Anterior cingulate cortex (tissue), 58 donors: ENCODE results near the gene TJAP1.
"Not testable (repeated sequence)": the region's sequence is repeated elsewhere in the genome, so short reads cannot be mapped to it uniquely, and the experiment has no call there.

Source experiments
- DNase-seq, 58 donors: peaks; one replicate each; lab custom pipeline; 2025; lab: John Stamatoyannopoulos, UW

Gene TJAP1

DNA sequence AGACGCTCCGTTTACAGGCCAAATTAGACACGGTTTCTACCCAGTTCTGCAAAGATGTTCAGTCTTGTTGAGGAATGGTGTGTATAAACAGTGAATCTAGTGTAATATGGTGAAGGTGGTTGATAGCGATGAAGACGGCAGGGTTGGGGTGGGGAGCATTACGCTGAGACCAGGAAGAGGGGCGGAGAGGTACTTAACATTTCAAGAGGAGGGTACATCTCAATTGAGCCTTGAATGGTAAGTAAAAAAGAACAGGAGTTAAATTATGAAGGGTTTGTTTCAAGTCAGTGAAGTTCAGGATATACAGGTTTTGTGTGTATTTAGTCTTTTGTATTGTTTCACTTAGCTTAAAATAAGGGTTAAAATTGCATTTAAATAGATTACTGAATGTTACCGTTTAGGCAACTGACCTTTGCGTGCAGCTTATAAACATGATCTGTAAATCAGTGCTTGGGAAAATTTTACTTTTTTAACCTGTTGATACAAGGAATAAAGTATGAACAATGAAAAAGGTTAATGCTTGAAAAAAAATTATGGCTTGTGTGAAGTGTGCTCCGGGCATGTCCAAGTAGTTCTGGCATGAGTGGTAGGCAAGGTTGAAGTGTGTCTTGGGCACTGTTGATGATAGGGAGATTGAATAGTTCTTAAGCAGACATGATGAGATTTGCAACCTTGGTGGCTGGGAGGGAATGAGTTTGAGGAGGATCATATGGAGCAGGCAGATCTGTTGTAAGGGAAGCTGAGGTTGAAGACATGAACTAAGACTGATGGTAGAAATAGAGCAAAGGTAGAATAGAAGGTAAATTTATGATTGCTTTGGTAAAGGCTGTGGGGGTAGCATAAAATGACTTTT lies 40.4 kb downstream of the TJAP1 start:
- no peak for DNase-seq

DNA sequence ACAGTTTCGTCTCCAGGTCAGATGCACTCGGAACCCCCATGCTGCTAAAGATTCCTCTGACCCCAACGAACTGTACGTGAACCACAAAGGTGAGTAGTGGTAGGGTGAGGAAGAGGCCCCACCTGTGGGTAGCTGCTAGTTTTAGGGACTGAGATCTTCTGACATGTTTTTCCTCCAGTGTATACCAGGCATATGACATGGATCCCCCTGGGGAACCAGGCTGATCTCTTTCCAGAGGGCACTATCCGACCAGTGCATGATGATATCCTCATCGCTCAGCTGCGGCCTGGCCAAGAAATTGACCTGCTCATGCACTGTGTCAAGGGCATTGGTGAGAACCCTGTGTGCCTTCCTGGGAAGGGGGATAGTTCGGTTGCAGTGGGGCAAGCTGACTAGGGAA lies 42.7 kb downstream of the TJAP1 start:
- no peak for DNase-seq

DNA sequence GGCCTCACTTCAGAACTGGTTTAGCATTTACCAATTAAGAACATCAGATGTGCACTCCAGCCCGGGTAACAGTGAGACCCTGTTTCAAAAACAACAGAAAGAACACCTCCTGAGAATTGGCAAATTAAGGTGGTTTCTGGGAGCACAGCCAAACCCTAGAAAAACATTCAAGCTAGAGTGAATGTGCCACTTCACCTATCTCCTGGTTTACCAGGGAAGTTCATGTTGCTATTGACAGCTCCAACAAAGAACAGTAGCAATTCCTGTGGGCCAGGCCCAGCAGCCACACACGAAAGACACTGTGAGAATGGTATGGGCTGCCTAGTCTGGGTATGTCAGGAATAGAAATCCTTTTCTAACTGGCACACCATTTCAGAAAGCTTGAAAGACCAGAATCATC lies 44.5 kb downstream of the TJAP1 start:
- no peak for DNase-seq

DNA sequence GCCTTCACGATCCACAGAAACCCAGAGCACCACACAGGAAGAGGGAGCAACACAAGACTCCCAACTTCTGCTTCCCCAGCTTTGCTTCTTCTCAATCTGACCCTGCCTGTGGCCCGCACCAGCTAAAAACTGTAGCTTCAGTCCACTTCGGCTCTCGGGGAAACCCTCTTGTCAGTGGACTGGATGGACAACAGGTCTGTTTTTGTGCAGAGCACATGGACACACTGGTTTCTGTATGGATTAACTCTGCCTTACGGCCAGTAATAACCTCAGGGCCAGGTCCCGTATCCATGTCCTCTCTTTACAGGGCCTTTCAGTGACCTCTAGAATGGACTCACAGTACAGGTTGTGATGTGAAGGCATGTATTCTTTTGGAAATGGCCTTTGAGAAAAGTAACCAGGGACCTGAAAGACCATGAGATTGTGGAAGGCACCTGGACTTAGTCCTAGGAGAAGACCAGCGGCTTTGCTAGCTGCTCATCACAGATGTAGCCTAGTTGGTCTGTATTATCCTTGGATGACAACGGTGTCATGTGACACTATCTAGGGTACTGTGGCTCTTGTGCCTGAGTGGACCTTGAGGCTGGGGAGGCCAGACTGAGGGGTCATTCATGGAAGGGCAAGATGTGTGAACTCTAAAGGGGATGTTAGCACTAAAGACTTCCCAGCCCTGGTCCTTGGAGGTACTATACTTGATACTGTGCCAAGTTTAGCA lies 45.3 kb downstream of the TJAP1 start:
- DNase-seq: no peak

DNA sequence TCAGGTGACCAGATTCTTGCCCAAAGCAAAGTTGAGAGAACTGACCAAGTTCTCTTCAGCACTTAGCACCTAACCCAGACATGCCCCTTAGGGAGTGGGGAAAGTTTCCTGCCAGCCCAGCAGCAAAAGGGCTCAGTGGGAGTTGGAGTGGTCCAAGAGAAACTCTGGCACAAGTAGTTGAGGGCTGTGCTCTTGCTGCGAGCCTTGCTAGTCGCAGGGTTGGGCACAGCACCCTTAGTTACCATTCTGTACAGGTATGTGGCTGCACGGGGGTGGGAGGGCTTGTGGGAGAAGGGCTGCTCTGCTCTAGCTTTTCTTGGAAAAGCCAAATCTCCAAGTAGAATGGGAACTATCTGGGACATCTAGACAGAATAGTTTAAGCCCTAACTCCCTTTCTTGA lies 45.9 kb downstream of the TJAP1 start:
- no peak for DNase-seq

DNA sequence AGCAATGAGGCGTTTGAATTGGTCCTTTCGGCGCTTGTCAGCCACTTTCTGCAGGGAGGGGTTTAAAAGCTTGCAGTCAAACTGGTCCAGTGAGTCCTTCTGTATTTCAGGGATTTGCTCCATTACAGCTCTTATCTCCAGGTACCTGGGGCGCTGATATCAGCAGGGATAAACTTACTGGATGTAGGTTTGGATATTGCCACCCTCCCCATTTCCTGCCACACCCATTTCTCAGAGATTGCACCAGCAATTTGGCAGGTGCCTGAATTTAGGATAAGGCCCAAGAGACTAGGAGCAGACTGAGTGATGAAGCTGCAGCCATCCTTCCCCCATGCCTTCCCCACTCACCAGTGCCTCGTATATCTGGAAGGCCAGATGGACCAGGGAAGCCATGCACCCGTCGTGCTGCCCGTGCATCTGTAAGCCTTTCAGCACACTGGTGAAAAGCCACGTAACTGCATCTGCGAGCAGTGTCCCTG lies 47.2 kb downstream of the TJAP1 start:
- no peak for DNase-seq

DNA sequence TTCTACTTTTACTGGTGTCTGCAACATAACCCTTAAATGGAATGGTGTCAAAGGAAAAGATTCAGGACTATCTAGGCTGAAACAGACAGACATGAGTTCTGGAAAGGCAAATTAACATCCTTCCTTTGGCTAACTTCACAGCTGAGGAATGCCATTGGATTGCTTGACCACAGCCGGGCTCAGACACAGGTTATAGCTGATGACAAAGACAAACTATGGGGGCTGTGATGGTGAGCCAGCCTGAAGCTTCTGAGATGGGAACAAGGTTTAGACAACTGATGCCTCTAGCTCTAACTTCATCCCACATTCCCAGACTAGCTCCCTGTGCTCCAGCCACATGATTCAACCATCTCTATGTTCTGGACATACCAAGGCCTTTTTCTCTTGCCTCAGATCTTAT lies 54.8 kb downstream of the TJAP1 start:
- DNase-seq: no peak

DNA sequence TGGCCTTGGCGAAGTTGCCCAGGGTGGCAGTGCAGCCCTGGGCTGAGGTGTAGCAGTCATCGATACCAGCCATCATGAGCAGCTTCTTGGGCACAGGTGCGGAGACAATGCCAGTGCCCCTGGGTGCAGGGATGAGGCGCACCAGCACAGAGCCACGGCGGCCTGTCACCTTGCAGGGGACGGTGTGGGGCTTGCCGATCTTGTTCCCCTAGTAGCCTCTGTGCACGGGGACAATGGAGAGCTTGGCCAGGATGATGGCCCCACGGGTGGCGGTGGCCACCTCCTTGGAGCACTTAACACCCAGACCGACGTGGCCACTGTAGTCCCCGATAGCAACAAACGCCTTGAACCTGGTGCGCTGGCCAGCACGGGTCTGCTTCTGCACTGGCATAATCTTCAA lies 61.6 kb downstream of the TJAP1 start:
- DNase-seq: not testable (repeated sequence)

DNA sequence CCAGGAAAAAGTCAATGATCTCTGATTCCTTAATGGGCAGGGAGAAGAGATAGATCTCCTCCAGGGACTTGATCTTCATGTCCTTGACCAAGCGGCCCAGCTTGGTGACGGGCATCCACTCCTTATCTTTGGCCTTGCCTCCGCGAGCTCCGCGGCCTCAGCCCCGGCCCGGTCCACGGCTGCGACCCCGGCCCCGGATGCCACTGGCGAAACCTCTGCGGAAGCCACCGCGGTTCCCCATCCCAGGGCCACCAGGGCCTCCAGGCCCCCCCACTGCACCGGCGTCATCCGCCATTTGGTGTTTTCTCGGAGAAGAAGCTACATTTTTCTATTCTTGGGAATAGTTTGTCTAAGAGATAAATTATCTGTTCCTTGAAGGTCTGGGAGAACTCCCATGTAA lies 62.0 kb downstream of the TJAP1 start:
- not testable (repeated sequence) for DNase-seq

DNA sequence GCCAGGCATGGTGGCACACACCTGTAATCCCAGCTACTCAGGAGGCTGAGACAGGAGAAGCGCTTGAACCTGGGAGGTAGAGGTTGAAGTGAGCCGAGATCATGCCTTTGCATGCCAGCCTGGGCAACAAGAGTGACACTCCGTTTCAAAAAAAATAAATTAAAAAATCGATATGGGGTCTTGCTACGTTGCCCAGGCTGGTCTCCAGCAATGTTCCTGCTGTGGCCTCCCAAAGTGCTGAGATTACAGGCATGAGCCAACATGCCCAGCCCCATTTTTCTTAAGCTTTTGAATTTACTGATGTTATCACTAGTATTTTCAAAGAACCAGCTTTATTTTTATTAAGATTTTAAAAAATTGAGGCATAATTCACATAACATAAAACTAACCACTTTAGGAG lies 63.1 kb downstream of the TJAP1 start:
- DNase-seq: no peak

DNA sequence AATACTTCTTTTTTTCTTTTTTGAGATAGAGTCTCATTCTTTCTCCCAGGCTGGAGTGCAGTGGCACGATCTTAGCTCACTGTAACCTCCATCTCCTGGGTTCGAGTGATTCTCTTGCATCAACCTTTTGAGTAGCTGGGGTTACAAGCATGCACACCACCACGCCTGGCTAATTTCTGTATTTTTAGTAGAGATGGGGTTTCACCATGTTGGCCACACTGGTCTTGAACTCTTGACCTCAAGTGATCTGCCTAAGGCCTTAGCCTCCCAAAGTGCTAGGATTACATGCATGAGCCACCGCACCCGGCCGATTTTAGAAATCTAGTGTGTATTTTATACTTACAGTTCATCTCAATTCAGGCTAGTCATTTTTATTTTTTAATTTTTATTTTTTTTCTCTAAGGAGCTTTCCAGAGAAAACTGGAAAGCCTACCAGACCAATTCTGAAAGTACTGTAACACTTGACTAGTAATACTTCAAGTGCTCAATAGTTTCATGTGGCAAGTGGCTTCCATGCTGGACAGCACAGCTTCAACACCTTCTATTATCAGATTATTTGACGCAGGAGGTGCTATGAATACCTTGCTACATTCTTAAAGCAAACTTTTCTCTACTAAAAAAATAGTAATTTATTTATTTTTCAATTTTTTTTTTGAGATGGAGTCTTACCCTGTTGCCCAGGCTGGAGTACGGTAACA lies 64.6 kb downstream of the TJAP1 start:
- DNase-seq: no peak

DNA sequence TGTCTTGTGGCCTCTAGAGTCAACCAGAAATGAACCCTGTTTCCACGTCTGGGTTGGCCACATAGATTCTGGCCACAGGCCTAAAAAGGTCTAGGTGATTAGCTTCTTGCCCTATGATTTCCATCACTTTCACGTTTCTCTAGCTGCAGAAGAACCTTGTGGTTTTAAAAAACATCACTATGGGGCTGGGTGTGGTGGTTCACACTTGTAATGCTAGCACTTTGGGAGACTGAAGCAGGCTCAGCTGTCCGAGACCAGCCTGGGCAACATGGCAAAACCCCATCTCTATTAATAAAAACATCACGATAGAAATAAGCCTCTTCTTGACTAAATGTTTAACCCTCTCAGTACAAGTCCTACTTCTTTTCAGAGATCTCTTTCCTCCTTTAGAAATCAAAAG lies 67.1 kb downstream of the TJAP1 start:
- DNase-seq: no peak

DNA sequence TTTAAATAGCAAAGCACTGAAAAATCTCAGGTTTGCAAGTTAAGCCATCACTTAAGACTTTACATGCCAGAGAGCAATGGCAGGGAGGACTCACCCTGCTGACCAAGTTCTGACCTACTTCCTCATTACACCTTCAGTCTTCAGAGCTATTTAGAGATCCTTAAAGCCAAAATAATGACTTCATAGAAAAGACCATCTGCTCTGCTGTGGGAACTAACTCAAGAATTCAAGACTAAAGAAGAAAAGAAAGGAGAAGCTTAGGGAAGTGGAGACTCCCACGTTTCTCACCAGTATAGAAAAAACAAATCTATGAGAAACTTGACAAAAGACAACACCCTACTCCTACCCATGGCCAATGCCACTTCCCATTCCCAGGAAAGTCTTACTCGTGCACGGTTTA lies 69.9 kb downstream of the TJAP1 start:
- no peak for DNase-seq
